ENCODE data around the gene GNB1. TPM values are rescaled to one million over a fixed set of nuclear protein-coding genes. Genes with fewer than 3 reads are reported as not detected.
"Not testable (repeated sequence)": the region's sequence is repeated elsewhere in the genome, so short reads cannot be mapped to it uniquely, and the experiment has no call there.

GNB1 gene
- total RNA-seq, 1 experiment from 2014 or later, result 49.3 TPM

- not testable (repeated sequence) for DNase-seq (ENCODE audit: low read depth)
Measured at GRCh38 chr1:1746566-1746909, 144.3 kb downstream of the GNB1 start.

DNA sequence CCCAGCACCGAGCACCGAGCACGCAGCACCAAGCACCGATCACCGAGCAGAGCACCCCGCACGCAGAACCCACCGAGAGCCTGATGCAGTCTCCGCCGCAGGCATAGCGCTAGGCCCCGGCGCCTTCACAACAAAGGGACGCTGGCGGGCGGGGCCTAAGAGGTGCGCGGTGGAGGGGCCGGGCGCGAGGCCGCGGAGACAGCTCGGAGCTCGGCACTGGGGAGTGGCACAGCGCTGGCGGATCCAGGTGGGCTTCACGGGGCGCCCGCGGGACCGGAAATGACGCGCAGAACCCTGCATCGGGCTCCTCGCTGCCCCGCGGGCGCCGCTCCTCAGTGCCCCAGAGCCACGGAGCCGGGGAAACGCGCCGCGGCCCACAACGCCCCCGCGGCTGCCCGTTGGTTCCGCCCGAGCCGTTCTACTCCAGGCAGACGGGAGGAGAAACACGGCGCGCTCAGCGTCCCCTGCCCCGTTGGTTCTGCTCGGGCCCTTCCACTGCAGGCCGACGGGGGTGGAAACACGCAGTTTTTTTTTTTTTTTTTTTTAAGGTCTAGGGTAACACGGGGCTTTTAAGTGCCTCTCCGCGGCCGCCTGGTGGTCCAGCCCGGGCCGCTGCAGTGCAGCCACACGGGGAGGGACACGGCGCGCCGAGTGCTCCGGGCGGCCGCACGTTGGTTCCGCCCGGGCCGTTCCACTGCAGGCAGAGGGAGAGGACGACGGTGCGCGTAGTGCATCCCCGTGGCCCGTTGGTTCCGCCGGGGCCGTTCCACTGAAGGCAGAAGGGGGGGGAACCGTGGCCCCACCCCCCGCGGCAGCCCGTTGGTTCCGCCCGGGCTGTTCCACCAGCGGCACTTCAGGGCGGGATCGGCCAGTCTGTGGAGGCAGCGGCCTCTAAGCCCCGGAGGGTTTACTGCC is 145.0 kb downstream of the GNB1 start:
- DNase-seq (ENCODE audit: low read depth), result peak; percentile 74

GRCh38 chr1:1742529-1742928 is 148.4 kb downstream of the GNB1 start:
- not testable (repeated sequence) for DNase-seq (ENCODE audit: low read depth)

- DNase-seq (ENCODE audit: low read depth), result peak; percentile 75
Measured at GRCh38 chr1:1741013-1741412, 149.9 kb downstream of the GNB1 start.

GRCh38 chr1:1738799-1739337 is 152.0 kb downstream of the GNB1 start:
- not testable (repeated sequence) for DNase-seq (ENCODE audit: low read depth)

DNA sequence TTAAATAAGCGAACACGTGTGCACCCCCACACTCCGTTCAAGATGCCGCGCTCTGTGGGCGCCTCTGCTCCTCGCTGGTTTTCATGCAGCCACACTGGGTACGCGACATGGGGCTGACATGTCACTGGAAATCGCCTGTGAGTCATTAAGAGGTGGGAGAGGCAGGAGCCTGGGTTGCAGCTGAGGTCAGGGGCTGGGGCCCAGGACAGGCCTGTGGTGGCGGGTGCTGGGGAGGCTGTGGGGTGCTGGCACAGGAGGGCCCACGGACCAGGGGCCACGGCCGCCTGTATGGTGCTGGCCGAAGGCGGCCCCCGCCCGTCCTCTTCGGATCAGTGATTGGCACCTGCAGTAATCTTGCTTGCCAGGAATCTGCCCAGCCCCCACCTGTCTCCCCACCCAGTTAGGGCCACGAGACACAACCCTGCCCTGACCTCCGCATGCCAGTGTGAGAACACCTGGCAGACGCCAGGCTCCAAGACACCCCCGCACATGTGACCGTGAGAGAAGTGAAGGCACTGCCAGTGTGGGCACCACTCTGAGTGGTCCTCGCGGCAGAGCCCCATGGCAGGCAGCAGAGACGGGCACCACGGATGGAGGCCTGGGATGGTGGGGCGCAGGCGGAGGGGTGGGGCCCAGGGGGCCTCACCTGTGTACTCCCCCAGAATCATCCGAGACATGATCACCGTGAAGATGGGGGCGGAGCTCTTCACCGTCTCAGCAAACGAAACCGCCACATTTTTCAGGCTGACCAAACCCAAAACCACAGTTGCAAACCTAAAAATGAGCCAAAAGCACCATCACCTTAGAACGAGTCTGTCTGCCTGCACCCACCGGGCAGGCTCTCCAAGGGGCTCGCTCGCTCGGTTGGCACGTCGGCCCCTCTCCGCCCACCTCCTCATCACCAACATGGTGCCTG is 153.0 kb downstream of the GNB1 start:
- DNase-seq (ENCODE audit: low read depth), result not testable (repeated sequence)

Other genes starting within 250 kb of the GNB1 start
- 9.9 and 17.0 TPM in 2 replicates for gene CDK11B, start 232.1 kb downstream of the GNB1 start, total RNA-seq (2014; rRNA removed; shearing (Covaris generic))
- gene SLC35E2B, start 198.3 kb downstream of the GNB1 start, total RNA-seq (2014; rRNA removed; shearing (Covaris generic)), result 8.5 and 12.2 TPM in 2 replicates
- 10.0 and 13.5 TPM in 2 replicates for gene CDK11A, start 166.7 kb downstream of the GNB1 start, total RNA-seq (2014; rRNA removed; shearing (Covaris generic))
- gene NADK, start 112.6 kb downstream of the GNB1 start, total RNA-seq (2014; rRNA removed; shearing (Covaris generic)), result 31.2 and 39.5 TPM in 2 replicates
- gene CALML6, start 24.2 kb upstream of the GNB1 start, total RNA-seq (2014; rRNA removed; shearing (Covaris generic)), result 0.23 TPM in 1 of 2 replicates, not detected in the other
- 0.23 and 0.33 TPM in 2 replicates for gene TMEM52, start 28.2 kb upstream of the GNB1 start, total RNA-seq (2014; rRNA removed; shearing (Covaris generic))
- gene CFAP74, start 112.7 kb upstream of the GNB1 start, total RNA-seq (2014; rRNA removed; shearing (Covaris generic)), result not detected in 2 replicates
- not detected in 2 replicates for gene GABRD, start 128.3 kb upstream of the GNB1 start, total RNA-seq (2014; rRNA removed; shearing (Covaris generic))
- 14.3 and 18.1 TPM in 2 replicates for gene PRKCZ, start 159.3 kb upstream of the GNB1 start, total RNA-seq (2014; rRNA removed; shearing (Covaris generic))

Data from Daoy (cell line).